HCT116 (cell line): ENCODE data around the gene UCP2.

Source experiments
- FOSL1 ChIP-seq: IDR thresholded peaks from 2 replicates; pipeline ENCODE4 v1.6.1; 2012; ENCODE audit warnings: low read depth
- JUND ChIP-seq: IDR thresholded peaks from 2 replicates; pipeline ENCODE4 v1.6.1; 2012
- POLR2A ChIP-seq: IDR thresholded peaks from 2 replicates; pipeline ENCODE4 v1.7.0; 2011; ENCODE audit warnings: borderline replicate concordance; ENCODE audit not compliant: insufficient read depth, insufficient read length; ENCODE audit errors: extremely low read depth
- RAD21 ChIP-seq: IDR thresholded peaks from 2 replicates; pipeline ENCODE4 v1.6.1; 2012; ENCODE audit warnings: low read depth, mild to moderate bottlenecking
- SIN3A ChIP-seq: IDR thresholded peaks from 2 replicates; pipeline ENCODE4 v1.6.1; 2012; ENCODE audit warnings: low read depth
- TCF7L2 ChIP-seq: IDR thresholded peaks from 2 replicates; pipeline ENCODE4 v1.7.0; 2011; ENCODE audit warnings: borderline replicate concordance, inconsistent platforms; ENCODE audit not compliant: insufficient read depth, insufficient read length; ENCODE audit errors: extremely low read depth
- YY1 ChIP-seq: IDR thresholded peaks from 2 replicates; pipeline ENCODE4 v1.6.1; 2011; ENCODE audit warnings: low read length, low read depth, moderate library complexity, mild to moderate bottlenecking; ENCODE audit not compliant: insufficient replicate concordance; ENCODE audit errors: extremely low read depth
- ZFX ChIP-seq: fragments of 450-650 bp; IDR thresholded peaks from 2 replicates; pipeline ENCODE4 v1.6.1; 2017
- TF ChIP-seq, protein P1 (sequence below), 3 experiments: fragments of 200-600 bp in 1 of 3; sonication (generic) in 1 of 3; IDR thresholded peaks in 2 of 3; conservative IDR thresholded peaks in 1 of 3; 2 replicates each; pipeline ENCODE4 v1.5.1; 2012 to 2017; ENCODE audit warnings: low read depth in 2 of 3, low read length in 2 of 3, antibody characterized with exemption in 1 of 3, borderline replicate concordance in 1 of 3, control low read depth in 1 of 3, mild to moderate bottlenecking in 1 of 3, mixed read lengths in 1 of 3, mixed run types in 1 of 3, moderate library complexity in 1 of 3; ENCODE audit not compliant: insufficient read depth in 1 of 3

DNA sequence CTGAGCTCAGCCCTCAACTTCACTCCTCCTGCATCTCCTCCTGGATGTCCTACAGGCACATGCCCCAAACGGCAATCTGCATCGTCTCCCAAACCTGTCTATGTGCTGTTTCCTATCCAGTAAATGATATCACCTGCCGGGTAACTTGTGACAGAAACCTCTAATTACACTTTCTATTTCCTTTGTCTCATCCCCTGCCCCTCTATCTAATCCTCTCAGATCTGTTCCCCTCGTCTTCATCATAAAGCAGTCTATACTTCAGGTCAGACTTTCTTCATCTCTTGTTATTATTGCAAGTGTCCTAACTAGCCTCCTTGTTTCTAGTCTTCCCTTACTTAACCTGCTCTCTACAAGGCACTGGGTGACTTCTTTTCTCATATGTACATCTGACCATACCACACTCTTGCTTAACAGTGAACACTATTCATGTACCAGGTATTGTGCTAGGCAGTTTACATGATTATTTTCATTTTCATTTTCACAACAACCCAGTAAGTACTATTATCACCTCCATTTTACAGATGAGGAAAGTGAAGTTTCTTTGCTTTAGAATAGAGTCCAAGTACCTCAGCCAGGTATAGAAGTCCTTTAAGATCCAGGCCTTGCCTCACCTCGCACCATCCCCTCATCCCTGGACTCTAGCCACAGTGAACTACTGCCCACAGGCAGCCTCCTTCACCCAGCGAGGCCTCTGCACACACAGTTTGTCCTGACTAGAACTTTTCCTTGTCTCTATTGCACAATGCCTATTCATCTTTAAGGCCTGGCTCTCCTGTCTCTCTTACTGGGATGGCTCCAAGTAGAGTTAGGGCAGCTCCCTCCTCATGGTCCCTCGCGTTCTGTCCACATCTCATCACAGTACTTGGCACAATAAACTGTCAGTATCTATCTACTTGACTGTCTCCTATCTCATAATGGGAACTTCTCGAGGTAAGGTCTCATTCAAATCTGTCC lies 48.4 kb upstream of the UCP2 start:
- no peak for TF ChIP-seq RAD21
- no peak for TF ChIP-seq ZFX
- TF ChIP-seq, protein P1, sequence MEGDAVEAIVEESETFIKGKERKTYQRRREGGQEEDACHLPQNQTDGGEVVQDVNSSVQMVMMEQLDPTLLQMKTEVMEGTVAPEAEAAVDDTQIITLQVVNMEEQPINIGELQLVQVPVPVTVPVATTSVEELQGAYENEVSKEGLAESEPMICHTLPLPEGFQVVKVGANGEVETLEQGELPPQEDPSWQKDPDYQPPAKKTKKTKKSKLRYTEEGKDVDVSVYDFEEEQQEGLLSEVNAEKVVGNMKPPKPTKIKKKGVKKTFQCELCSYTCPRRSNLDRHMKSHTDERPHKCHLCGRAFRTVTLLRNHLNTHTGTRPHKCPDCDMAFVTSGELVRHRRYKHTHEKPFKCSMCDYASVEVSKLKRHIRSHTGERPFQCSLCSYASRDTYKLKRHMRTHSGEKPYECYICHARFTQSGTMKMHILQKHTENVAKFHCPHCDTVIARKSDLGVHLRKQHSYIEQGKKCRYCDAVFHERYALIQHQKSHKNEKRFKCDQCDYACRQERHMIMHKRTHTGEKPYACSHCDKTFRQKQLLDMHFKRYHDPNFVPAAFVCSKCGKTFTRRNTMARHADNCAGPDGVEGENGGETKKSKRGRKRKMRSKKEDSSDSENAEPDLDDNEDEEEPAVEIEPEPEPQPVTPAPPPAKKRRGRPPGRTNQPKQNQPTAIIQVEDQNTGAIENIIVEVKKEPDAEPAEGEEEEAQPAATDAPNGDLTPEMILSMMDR (IDR thresholded peaks at IDR 0.05 in 2 of 3, conservative IDR thresholded peaks at IDR 0.05 in 1 of 3; ENCODE audit: borderline replicate concordance in 1 of 3, insufficient read depth in 1 of 3, low read depth in 2 of 3, low read length in 2 of 3) = no peak
- TF ChIP-seq TCF7L2 = no peak
- no peak for TF ChIP-seq SIN3A
- TF ChIP-seq POLR2A = no peak
- no peak for TF ChIP-seq JUND
- TF ChIP-seq FOSL1 = no peak
- no peak for TF ChIP-seq YY1
